GM19240 (cell line): ENCODE results near the gene GFY.
"Not testable (repeated sequence)": the region's sequence is repeated elsewhere in the genome, so short reads cannot be mapped to it uniquely, and the experiment has no call there.

Experiments used
- DNase-seq: peaks from one replicate; pipeline ENCODE4 v3.0.0; 2011; ENCODE audit warnings: low spot score; ENCODE audit not compliant: insufficient read length

GFY gene

DNA sequence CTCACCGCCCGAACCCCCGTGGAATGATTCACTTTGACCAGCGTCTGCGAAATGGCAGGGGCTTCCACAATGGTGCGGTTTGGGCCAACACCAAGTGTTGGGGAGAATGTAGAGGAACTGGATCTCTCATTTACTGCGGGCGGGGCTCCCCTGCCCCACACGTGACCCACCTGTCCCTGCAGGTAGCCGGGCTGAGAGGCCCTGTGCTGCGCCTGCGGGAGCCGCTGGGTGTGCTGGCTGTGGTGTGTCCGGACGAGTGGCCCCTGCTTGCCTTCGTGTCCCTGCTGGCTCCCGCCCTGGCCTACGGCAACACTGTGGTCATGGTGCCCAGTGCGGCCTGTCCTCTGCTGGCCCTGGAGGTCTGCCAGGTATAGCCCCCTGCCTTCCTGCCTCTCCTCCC lies 43.0 kb downstream of the GFY start:
- DNase-seq = no peak

DNA sequence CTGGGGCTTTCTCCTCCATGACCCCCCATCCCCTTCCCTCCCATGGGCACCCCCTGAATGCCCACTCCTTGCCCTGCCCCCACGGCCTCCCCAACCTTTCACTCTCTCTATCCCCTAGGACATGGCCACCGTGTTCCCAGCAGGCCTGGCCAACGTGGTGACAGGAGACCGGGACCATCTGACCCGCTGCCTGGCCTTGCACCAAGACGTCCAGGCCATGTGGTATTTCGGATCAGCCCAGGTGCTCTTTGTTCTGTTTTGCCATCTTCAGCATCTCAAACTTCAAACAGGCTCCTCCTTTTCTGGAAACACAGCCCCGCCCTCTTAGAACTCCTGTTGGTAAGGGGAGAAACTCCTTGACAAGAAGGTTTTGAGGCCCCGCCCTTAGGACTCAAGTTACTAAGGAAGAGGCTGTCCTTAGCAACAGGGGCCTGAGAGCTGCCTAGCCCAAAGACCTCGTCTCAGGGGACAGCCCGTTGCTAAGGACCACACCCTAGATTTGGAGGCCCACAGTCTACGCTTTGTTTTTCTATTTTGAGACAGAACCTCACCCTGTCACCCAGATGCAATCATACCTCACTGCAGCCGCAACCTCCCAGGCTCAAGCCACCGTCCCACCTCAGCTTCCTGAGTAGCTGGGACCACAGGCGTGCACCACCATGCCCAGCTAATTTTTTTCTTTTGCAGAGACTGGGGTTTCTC lies 43.7 kb downstream of the GFY start:
- peak; percentile 69 for DNase-seq

DNA sequence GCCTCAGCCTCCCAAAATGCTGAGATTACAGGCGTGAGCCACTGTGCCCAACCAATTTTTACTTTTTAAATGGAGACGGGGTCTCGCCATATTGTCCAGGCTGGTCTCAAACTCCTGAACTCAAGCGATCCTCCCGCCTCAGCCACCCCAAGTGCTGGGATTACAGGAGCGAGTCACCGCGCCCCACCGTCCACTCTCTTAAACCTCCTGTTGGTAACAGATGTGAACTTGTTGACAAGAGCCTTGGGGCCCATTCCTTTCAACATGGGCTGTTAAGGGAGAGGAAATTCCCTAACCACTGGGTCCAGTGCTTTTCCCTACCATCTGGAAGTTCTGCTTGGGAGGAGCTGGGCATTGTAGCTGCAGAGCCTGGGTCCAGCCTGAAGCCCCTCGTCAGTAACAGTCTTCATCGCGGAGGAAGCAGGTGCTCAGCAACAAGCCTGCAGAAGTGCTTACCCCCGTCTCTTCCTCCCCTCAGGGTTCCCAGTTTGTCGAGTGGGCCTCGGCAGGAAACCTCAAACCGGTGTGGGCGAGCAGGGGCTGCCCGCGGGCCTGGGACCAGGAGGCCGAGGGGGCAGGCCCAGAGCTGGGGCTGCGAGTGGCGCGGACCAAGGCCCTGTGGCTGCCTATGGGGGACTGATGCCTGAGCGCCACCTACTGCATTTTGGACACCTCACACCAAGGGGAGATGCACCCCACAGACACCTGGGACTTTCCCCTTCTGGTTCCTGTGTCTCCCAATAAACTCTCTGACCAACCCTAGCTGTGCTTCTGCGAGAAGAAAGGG lies 44.8 kb downstream of the GFY start:
- DNase-seq = peak; percentile 69

DNA sequence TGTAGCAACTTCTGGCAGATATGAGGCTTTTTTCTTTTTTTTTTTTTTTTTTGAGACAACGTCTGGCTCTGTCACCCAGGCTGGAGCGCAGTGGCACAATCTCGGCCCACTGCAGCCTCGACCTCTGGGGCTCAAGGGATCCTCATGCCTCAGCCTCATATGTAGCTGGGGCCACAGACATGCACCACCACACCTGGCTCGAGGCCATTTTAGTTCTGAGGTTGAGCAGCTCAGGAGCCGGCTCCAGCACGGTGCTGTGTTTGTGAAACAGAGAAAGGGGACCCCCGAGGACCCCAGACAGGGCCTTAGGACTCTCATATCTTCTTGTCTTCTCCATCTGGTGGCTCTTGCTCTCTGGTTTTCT lies 45.4 kb downstream of the GFY start:
- DNase-seq = no peak

DNA sequence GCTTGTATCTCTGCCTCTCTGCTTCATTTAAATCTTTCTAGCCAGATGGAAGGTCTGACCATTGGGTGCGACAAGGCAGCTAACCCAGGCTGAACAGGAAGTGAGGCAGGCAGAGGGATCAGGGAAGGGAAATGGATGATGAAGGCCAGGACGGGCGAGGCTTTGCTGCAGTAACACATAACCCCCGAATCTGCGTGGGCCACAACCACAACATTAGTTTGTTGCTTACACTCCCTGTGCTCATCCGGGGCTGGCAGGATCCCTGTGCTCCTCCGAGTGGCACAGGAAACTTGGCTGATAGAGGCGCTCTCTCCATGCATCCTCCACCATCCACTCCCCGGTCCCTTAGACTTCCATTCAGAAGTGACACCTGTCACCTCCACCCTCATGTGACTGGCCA lies 47.7 kb downstream of the GFY start:
- DNase-seq = no peak

DNA sequence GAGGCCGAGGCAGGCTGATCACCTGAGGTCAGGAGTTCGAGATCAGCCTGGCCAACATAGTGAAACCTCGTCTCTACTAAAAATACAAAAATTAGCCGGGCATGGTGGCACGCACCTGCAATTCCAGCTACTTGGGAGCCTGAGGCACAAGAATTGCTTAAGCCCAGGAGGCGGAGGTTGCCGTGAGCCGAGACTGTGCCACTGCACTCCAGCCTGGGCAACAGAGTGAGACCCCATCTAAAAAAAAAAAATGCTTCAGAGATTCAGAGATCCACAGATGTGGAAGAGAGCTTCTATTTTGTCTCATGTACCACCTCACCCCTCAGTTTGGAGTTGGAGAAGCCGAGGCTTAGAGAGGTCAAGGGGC lies 48.3 kb downstream of the GFY start:
- DNase-seq = not testable (repeated sequence)

DNA sequence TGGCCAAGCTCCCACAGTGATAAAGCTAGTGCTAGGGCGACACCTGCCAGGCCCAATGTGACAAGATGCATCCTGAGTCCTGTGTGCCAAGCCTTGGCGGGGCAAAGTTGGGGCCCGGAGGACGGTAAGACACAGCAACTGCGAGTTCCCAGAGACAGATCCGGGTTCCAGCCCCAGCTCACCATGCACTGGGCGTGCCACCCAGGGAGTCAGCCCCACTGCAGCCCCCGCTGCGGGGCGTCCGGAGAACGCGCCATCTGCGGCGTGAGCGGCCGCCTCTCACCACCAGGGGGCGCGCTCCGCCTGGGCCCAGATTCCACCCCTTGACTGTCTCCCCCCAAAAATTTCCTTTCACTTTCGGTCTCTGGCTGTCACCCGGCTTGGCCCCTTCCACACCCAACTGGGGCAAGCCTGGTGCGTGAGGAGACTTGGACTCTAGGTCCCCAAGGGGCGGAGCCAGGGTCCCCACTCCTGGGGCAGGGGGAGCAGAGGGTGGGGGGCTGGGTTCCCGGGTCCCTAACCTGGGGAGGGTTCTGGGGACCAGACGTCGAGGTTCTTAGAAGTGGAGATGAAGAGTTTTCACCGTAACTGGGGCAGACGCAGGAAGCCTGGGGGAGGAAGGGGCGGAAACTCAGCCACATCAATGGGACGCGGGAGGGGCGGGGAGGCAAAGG lies 48.8 kb downstream of the GFY start, which contains the start of gene FLT3LG:
Gene FLT3LG (plus strand): TSS at position 348 of the 674 bp plus-strand sequence. CDS start 425 bp downstream, outside the sequence.
- DNase-seq = peak; percentile 98

DNA sequence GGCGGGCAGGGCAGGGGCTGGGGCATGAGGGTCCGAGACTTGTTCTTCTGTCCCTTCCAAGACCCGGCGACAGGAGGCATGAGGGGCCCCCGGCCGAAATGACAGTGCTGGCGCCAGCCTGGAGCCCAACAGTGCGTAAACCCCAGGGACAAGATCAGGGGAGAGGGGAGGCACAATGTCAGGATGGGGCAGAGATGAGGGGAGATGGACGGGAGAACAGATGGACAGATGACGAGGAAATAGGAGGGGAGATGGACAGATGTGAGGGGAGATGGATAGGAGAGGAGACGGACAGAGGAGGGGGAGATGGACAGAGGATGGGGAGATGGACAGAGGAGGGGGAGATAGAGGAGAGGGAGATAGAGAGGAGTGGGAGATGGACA lies 49.3 kb downstream of the GFY start:
- DNase-seq = no peak

DNA sequence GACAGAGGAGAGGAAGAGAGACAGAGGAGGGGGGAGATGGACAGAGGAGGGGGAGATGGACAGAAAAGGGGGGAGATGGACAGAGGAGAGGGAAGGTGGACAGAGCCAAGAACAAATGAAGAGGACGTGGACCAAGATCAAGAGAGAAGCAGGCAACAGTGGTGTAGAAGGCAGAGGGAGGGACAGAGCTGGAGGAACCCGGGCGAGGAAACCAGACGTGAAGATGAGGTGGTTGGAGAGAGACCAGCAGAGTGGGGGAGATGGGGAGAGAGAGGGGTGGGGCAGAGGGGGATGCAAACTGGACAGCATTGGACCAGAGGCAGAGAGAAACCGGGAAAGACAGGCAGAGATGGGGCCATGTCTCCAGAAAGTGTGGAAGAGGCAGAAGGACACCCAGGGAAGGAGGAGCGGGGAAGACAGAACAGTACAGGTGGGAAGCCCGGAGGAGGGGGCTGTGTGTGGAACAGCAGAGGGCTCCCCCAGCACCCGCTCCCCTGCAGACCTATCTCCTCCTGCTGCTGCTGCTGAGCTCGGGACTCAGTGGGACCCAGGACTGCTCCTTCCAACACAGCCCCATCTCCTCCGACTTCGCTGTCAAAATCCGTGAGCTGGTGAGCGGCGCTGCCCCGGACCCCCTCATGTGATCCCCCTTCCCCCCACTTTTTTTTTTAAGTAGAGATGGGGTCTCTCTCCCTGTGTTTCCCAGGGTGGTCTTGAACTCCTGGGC lies 50.2 kb downstream of the GFY start:
- no peak for DNase-seq

DNA sequence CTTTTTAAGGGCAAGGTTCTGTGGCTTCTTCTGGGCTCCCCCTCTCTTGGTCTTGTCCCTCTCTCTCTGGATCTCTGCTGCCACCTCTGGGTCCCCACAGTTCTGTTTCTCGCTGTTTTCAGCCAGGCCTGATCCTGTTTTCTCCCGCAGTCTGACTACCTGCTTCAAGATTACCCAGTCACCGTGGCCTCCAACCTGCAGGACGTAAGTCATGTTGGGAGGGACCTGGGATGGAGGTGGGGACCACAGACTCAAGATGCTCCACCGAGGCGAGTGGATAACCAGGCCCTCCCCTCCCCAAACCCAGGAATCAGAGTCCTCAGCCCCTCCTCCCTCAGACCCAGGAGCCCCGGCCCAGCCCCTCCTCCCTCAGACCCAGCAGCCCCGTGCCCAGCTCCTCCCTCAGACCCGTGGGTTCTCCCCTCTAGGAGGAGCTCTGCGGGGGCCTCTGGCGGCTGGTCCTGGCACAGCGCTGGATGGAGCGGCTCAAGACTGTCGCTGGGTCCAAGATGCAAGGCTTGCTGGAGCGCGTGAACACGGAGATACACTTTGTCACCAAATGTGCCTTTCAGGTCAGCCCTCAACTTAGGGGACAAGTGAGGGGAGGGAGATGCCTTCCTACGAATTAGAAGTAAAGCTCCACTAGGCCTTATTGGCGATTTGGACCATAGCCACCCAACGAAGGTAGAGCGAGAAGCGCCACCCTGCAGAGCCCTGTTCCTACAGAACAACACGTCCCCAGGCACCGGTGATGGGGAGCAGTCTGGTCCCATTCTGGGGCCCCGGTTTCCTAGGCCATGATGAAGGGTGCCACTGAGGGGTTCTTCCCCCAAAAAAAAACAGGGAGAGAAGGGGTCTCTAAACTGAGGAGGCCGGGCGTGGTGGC lies 51.0 kb downstream of the GFY start:
- no peak for DNase-seq
